Vagina (tissue), 2 donors: ENCODE measurements around the gene GIPC3.

Experiments
- POLR2A ChIP-seq, 2 donors: fragments of 450-650 bp; IDR thresholded peaks; one replicate each; pipeline ENCODE4 v1.6.1; 2017; ENCODE audit warnings: antibody characterized with exemption in 2 of 2, mild to moderate bottlenecking in 2 of 2, moderate library complexity in 2 of 2
- POLR2AphosphoS5 ChIP-seq, 2 donors: sonication (generic); formaldehyde crosslinking; IDR thresholded peaks; one replicate each; pipeline ENCODE4 v1.9.0; 2017; ENCODE audit warnings: antibody characterized with exemption in 2 of 2, mild to moderate bottlenecking in 2 of 2, low read depth in 1 of 2; ENCODE audit not compliant: insufficient read depth in 1 of 2
- TF ChIP-seq, protein P1 (sequence below), 3 experiments: fragments of 450-650 bp in 2 of 3; fragments of 200-600 bp in 1 of 3; sonication (generic) in 1 of 3; IDR thresholded peaks; one replicate each; pipeline ENCODE4 v1.5.1; 2017 to 2019; ENCODE audit warnings: antibody characterized with exemption in 3 of 3, mild to moderate bottlenecking in 2 of 3, moderate library complexity in 2 of 3

DNA sequence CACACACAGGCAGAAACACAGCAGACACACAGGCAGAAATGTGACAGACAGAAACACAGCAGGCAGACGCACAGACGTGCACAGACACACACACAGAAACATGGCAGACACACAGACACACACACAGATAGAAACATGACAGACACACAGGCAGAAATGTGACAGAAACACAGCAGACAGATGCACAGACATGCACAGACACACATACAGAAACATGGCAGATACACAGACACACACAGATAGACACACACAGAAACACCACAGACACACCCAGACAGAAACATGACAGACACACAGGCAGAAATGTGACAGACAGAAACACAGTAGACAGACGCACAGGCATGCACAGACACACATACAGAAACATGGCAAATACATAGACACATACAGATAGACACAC is 20.1 kb downstream of the GIPC3 start:
- TF ChIP-seq, protein P1, sequence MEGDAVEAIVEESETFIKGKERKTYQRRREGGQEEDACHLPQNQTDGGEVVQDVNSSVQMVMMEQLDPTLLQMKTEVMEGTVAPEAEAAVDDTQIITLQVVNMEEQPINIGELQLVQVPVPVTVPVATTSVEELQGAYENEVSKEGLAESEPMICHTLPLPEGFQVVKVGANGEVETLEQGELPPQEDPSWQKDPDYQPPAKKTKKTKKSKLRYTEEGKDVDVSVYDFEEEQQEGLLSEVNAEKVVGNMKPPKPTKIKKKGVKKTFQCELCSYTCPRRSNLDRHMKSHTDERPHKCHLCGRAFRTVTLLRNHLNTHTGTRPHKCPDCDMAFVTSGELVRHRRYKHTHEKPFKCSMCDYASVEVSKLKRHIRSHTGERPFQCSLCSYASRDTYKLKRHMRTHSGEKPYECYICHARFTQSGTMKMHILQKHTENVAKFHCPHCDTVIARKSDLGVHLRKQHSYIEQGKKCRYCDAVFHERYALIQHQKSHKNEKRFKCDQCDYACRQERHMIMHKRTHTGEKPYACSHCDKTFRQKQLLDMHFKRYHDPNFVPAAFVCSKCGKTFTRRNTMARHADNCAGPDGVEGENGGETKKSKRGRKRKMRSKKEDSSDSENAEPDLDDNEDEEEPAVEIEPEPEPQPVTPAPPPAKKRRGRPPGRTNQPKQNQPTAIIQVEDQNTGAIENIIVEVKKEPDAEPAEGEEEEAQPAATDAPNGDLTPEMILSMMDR (IDR thresholded peaks at IDR 0.05) = no peak
- TF ChIP-seq POLR2A (IDR thresholded peaks at IDR 0.05) (no peak), POLR2AphosphoS5 (IDR thresholded peaks at IDR 0.05; ENCODE audit: insufficient read depth in 1 of 2, low read depth in 1 of 2) (no peak)
